Parathyroid adenoma (tissue), 2 donors: ENCODE data around the gene RIPOR3.
"Not testable (repeated sequence)": the region's sequence is repeated elsewhere in the genome, so short reads cannot be mapped to it uniquely, and the experiment has no call there.

Experiments
- H2AFZ ChIP-seq: fragments of 300-600 bp; sonication (generic); one replicate; pipeline ENCODE4 v1.7.0; 2017; ENCODE audit warnings: antibody characterized with exemption, mild to moderate bottlenecking
- H3K27ac ChIP-seq: fragments of 300-600 bp; sonication (generic); one replicate; pipeline ENCODE4 v1.7.0; 2017
- H3K27me3 ChIP-seq: fragments of 300-600 bp; sonication (generic); one replicate; pipeline ENCODE4 v1.7.0; 2017; ENCODE audit warnings: low read length; ENCODE audit not compliant: control insufficient read depth, insufficient read depth
- H3K36me3 ChIP-seq: fragments of 300-600 bp; sonication (generic); one replicate; pipeline ENCODE4 v1.7.0; 2017; ENCODE audit warnings: low read length; ENCODE audit not compliant: control insufficient read depth, insufficient read depth
- H3K4me1 ChIP-seq: fragments of 300-600 bp; sonication (generic); one replicate; pipeline ENCODE4 v1.7.0; 2017; ENCODE audit warnings: control low read depth
- H3K4me2 ChIP-seq: fragments of 300-600 bp; sonication (generic); one replicate; pipeline ENCODE4 v1.7.0; 2017; ENCODE audit warnings: low read length
- H3K4me3 ChIP-seq: fragments of 300-600 bp; sonication (generic); one replicate; pipeline ENCODE4 v1.7.0; 2017; ENCODE audit warnings: low read depth, low read length
- H3K79me2 ChIP-seq: fragments of 300-600 bp; sonication (generic); one replicate; pipeline ENCODE4 v1.7.0; 2017; ENCODE audit warnings: control low read depth
- H3K9ac ChIP-seq: fragments of 300-600 bp; sonication (generic); one replicate; pipeline ENCODE4 v1.7.0; 2017; ENCODE audit warnings: mild to moderate bottlenecking
- H3K9me3 ChIP-seq: fragments of 300-600 bp; sonication (generic); one replicate; pipeline ENCODE4 v1.7.0; 2017; ENCODE audit warnings: low read length; ENCODE audit not compliant: control insufficient read depth
- CTCF ChIP-seq: fragments of 300-600 bp; sonication (generic); IDR thresholded peaks from one replicate; pipeline ENCODE4 v1.7.0; 2017; ENCODE audit warnings: antibody characterized with exemption, mild to moderate bottlenecking
- donor health status: primary hyperparathyroidism.

RIPOR3 gene

DNA sequence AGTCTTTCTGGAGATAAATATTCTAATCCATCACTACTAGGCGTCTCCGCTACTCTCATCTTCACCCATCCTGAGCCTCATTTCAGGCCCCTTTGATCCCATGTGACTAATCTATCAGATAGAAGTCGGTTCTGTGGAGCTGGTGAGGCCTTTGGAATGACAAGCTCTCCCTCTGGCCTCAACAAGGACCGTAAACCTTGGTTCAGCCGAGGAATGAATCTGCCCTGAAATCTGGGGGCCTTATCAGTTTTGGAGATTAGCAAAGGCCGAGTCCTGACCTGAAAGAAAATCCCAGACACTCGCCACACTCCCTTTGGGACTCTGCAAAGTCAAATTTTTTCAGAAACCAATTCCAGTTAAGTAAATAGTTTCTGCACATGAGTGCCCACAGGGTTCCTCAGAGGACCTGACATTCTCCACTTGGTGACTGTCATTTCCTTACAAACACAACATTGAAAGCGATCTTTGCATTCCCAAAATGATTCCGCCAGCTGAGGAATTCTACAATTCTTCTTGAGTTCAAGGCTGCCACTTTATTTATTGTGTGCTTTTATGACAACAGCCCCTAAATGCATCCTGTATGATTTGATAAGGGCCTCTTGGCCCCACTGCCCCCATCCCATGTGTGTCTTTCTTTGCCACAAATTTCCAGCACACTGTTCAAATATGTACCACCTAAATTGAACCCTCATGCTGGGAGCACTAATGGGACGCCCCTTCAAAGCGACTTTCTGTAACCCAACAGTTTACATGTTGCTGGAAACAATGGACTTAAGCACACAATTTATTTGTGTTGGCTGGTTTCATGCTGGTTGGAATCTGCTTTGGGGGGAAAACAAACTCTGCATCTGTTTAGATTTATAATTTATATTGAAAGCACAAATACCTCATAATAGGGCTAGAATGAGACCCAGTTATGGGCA, 10.0 kb upstream of the RIPOR3 start:
- Histone ChIP-seq H3K4me1 (no peaks in the 10 kb centered on the region), H3K27ac (no peak overlapping the region), H3K4me3 (no peak overlapping the region), H3K9ac (no peak overlapping the region), H3K4me2 (no peak overlapping the region), H3K79me2 (no peaks in the 10 kb centered on the region), H3K27me3 (no peaks in the 10 kb centered on the region), H3K9me3 (no peaks in the 10 kb centered on the region), H3K36me3 (no peaks in the 10 kb centered on the region), H2AFZ (peak overlapping the region; percentile 19)
- TF ChIP-seq CTCF: no peak

DNA sequence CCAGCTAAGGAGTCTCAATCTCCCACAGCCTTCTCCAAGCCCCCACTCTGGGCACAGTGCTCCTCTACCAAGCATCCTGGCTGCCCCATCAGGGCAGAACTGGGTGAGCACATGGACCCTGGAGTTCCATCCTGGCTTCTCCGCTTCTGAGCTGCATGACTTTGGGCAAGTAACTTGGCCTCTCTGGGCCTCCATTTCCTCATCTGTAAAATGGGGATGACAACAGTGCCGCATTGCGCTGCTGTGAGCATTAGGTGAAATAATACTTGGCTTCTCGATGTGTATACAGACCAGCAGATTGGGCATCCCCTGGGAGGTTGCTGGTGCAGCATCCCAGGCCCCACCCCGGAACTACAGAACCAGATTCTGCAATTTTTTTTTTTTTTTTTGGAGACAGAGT, 8.3 kb upstream of the RIPOR3 start:
- H2AFZ ChIP-seq: no peak overlapping the region
- H3K4me3 ChIP-seq: no peak overlapping the region
- no peak overlapping the region for H3K9ac ChIP-seq
- no peaks in the 10 kb centered on the region for H3K4me1 ChIP-seq
- no peak overlapping the region for H3K27ac ChIP-seq
- no peaks in the 10 kb centered on the region for H3K27me3 ChIP-seq
- H3K9me3 ChIP-seq: no peaks in the 10 kb centered on the region
- H3K4me2 ChIP-seq: no peak overlapping the region
- H3K79me2 ChIP-seq: no peaks in the 10 kb centered on the region
- H3K36me3 ChIP-seq: no peaks in the 10 kb centered on the region
- TF ChIP-seq CTCF: no peak

- not testable (repeated sequence) for H3K4me3 ChIP-seq, H3K9me3 ChIP-seq, H3K4me1 ChIP-seq, H3K79me2 ChIP-seq, H3K27me3 ChIP-seq, H3K4me2 ChIP-seq, H2AFZ ChIP-seq, H3K27ac ChIP-seq, H3K9ac ChIP-seq, H3K36me3 ChIP-seq
These were observed 6.9 kb upstream of the RIPOR3 start for GRCh38 chr20:50698255-50698654.

- Histone ChIP-seq H3K27me3 (no peaks in the 10 kb centered on the region), H3K36me3 (no peaks in the 10 kb centered on the region), H3K9ac (no peak overlapping the region), H3K9me3 (no peaks in the 10 kb centered on the region), H2AFZ (no peak overlapping the region), H3K79me2 (no peaks in the 10 kb centered on the region), H3K4me3 (no peak overlapping the region), H3K4me1 (no peaks in the 10 kb centered on the region), H3K27ac (no peak overlapping the region), H3K4me2 (no peak overlapping the region)
- TF ChIP-seq CTCF: no peak
These were observed 4.0 kb upstream of the RIPOR3 start for GRCh38 chr20:50695135-50695872.

DNA sequence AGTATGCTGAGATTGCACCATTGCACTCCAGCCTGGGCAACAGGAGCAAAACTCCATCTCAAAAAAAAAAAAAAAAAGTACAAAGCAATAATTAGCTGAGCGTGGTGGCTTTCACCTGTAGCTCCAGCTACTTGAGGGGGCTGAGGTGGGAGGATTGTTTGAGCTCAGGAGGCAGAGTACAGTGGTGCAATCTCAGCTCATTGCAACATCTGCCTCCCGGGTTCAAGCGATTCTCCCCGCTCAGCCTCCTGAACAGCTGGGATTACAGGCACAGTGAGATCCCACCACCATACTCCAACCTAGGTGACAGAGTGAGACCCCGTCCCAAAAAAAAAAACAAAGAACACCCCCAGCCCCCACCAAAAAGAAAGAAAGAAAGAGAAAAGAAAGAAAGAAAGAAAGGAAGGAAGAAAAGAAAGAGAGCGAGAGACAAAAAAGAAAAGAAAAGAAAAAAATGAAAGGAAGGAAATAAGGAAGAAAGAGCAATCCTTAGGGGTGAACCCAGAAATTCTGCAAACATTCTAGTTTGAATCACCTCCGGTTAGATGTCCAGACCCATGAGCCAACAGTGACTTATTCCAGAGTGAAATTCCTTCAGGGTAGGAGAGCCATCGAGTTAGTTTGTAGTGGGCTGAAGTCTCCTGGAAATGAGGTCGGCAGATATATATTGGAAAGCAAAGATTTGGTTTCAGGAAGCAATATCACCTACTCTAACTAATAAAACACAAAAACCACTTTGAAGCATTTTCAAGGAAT, 3.2 kb upstream of the RIPOR3 start:
- Histone ChIP-seq H3K27me3 (no peaks in the 10 kb centered on the region), H3K9ac (no peak overlapping the region), H3K79me2 (no peaks in the 10 kb centered on the region), H3K9me3 (no peaks in the 10 kb centered on the region), H3K4me3 (no peak overlapping the region), H3K36me3 (no peaks in the 10 kb centered on the region), H3K4me1 (no peaks in the 10 kb centered on the region), H2AFZ (no peak overlapping the region), H3K27ac (no peak overlapping the region), H3K4me2 (no peak overlapping the region)
- no peak for TF ChIP-seq CTCF
